Activated CD4-positive, CD25-positive, alpha-beta regulatory T cell (primary cell): ENCODE data around the gene SAMSN1.

Experiments
- DNase-seq, 4 experiments: peaks; one replicate each; lab custom pipeline; 2025; lab: John Stamatoyannopoulos, UW

The SAMSN1 gene

DNA sequence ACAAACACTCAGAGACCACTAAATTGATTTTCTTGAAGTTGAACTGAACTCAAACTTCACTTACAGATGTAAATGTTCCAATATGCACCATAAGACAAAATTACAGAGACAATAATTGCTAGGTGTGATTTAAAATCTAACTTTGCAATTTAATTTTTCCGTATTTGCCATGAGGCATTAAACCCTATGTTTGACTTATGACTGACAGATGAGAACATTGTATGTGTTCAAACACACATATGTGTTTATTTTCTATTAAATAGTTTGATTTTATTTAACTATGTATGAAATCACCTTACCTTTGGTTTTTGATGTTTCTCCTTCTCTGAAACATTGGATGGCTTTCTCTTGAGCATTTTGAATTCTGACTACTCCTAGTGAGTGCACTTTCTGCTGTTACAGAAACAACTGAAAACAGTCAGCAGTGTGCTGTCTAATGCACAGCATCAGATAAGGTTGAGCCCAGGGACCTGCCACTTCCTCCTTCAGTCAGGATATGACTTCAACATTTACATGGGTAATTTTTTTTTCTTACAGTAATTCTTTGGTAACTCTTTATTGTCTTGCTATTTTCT lies at the start of gene SAMSN1:
Gene SAMSN1 (minus strand): TSS at position 410 of the 575 bp plus-strand sequence. CDS start 54 bp downstream, at position 356.
- DNase-seq: peak; percentile 7 to 45 (median 28)

DNA sequence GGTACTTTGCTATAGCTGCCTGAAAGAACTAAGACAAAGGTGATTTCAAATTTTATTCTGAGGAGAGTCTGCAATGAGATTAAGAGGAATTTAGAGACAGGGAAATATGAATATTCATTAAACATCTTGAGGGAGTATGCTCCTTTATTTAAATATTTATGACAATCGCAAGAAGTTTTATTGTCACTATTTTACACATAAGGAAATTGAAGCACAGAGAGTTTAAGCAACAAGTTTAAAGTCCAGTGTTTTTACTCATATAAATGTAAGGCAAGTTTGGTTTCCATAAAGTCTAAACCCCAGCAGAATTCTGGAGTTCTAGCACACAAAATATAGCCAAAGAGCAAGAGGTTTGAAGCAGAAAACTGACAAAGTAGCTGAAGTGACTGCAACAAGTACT lies 49.3 kb upstream of the SAMSN1 start:
- DNase-seq: no peak

- DNase-seq: no peak
These were observed 48.9 kb upstream of the SAMSN1 start for GRCh38 chr21:14594967-14595366.

DNA sequence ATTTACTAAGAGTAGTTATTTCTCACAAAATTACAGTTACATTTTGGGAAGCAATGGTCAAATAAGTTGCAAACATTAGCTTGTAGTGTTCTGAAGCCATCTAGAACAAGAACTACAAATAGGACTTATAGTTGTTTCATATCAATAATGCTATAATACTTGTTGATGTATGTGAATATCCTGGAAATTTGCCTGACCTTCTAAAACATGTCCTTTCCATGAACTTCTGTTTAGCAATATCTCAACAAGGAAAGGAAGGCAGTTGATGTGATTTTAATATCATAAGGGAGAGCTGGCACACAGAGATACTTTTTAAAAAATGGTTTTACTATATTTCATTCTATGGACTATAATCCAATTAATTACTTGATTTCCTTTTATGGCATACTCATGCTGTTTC lies 47.1 kb upstream of the SAMSN1 start:
- DNase-seq: no peak

- DNase-seq: no peak
These were observed 46.3 kb upstream of the SAMSN1 start for GRCh38 chr21:14592296-14593000.

DNA sequence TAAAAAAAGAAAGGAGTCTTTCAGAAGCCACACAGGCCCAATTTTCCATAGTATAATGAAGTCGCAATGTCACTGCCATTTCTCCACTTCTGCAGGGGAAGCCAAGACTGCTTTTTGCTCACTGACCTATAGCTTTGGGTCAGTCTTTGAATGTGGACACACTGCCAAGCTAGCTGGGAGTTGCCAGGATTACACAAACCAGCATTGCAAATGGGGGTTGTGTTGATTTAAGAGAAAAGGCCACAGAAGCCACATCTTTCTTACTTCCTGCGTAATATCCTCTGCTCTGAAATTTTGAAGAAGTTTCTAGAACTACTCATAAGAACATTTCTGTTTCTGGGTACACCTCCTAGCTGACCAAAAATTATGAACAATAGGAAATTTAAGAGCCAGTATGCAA lies 45.8 kb upstream of the SAMSN1 start:
- no peak for DNase-seq

- no peak for DNase-seq
These were observed 45.3 kb upstream of the SAMSN1 start for GRCh38 chr21:14591377-14591776.

GRCh38 chr21:14589855-14590563 lies 43.9 kb upstream of the SAMSN1 start:
- no peak for DNase-seq

GRCh38 chr21:14587266-14587665 lies 41.2 kb upstream of the SAMSN1 start:
- DNase-seq: no peak

DNA sequence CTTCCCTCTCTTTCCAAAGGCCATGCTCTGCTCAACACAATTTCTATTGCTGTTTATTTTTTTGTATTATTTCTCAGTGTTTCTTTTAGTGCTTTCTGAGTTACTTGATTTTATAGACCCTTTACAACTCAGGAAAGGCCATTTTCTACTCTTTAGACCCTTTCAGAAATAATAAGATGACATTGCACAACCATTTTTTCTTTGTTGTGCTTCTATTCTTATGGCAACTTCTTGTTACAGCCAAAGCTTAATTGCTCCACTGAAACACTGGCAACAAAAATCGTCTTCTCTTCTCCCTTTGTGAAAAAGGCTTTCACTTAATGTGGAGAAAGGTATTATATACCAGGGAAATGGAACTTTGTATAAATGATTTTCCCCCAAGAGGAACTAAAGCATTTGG lies 39.0 kb upstream of the SAMSN1 start:
- DNase-seq: no peak

GRCh38 chr21:14584357-14585095 lies 38.4 kb upstream of the SAMSN1 start:
- no peak for DNase-seq

- no peak for DNase-seq
These were observed 37.6 kb upstream of the SAMSN1 start for GRCh38 chr21:14583629-14584255.

- no peak for DNase-seq
These were observed 37.0 kb upstream of the SAMSN1 start for GRCh38 chr21:14582934-14583628.

DNA sequence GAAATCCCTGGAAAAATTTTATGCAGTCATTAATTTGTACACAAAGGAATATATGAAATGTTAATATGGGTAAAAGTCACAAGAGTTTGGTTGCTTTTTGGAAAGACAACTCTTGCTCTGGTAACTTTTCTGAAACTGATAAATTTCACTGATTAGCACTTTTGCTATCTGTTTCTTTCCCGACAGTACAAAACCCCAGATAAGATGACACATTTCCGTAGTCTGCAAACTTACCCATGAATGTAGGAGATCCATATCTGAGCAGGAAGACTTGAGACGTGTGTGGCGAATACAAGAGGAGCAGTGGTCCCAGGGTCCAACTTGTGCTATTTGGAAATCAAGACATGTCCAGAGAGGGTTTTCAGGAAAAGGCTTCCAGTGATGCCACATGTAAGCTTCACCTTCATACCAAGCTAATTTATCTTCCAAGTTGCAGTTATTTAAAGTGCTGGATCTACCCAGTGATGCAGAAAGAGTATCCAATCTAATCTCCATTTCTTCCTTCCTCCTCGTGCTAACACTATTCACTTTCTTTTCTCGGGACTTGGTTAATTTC lies 35.9 kb upstream of the SAMSN1 start:
- DNase-seq: no peak

GRCh38 chr21:14573244-14573643 lies 27.1 kb upstream of the SAMSN1 start:
- DNase-seq: no peak

GRCh38 chr21:14572204-14572780 lies 26.2 kb upstream of the SAMSN1 start:
- DNase-seq: no peak

GRCh38 chr21:14569868-14570267 lies 23.8 kb upstream of the SAMSN1 start:
- DNase-seq: no peak

DNA sequence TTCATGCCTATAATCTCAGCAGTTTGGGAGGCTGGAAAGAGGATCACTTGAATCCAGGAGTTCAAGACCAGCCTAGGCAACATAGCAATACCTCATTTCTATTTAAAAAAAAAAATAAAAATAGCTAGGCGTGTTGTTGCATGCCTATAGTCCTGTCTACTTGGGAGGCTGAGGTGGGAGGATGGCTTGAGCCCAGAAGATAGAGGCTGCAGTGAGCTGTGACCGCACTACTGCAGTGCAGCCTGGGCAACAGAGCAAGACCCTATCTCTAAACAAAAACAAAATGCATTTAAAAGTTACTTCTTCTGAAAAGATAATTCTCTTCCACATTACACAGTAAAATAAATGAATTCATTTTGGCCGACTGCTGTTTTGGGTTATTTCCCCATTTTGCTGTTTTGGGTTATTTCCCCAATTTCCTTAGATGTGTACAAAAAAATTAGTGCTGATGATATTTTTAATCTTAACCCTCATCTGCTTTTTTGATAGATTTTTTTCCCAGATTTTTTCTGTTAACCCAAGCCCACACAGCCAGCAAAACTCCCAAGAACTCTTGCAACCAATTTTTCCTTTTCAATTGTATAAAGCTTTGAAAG lies 23.0 kb upstream of the SAMSN1 start:
- no peak for DNase-seq

GRCh38 chr21:14567331-14568279 lies 21.5 kb upstream of the SAMSN1 start:
- DNase-seq: no peak
